Measurements from ENCODE around the gene GTF2E1.
"Not testable (repeated sequence)": the region's sequence is repeated elsewhere in the genome, so short reads cannot be mapped to it uniquely, and the experiment has no call there.

Gene GTF2E1

DNA sequence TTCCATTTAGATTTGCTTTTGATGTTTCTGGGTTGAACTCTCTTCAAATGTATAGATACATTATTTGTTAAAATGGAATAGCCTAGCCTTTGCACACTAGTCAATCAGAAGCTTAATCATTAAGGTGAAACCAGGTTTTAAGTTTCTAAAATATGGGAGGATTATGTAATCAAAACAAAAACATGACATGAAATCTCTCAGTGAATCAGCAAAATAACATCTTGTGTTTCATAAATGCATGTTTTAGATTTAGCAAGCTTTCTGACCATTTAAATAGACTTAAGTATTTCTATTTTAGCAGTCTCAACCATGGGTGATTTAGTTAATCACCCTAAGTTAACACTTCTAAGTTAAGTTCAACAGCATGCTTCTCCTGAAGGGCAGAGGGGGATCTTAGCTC lies 11.3 kb downstream of the GTF2E1 start:
- no peak for DNase-seq

DNA sequence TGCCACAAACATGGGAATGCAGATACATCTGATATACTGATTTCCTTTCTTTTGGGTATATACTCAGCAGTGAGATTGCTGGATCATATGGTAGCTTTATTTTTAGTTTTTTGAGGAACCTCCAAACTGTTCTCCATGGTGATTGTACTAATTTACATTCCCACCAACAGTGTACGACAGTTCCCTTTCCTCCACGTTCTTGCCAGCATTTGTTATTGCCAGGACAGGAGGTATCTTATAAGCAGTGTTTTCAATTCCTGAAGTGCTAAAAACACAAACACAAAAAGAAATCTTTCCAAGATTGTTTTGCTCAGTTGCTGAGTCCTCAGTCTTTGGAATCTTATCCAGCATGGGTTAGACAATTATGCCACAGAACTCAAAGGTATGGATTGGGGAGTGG lies 13.5 kb downstream of the GTF2E1 start:
- no peak for DNase-seq

DNA sequence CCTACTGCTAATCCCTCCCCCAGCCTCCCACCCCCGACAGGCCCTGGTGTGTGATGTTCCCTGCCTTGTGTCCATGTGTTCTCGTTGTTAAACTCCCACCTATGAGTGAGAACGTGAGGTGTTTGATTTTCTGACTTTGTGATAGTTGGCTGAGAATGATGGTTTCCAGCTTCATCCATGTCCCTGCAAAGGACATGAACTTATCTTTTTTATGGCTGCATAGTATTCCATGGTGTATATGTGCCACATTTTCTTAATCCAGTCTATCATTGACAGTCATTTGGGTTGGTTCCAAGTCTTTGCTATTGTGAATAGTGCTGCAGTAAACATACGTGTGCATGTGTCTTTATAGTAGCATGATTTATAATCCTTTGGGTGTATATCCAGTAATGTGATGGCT lies 16.0 kb downstream of the GTF2E1 start:
- not testable (repeated sequence) for DNase-seq

DNA sequence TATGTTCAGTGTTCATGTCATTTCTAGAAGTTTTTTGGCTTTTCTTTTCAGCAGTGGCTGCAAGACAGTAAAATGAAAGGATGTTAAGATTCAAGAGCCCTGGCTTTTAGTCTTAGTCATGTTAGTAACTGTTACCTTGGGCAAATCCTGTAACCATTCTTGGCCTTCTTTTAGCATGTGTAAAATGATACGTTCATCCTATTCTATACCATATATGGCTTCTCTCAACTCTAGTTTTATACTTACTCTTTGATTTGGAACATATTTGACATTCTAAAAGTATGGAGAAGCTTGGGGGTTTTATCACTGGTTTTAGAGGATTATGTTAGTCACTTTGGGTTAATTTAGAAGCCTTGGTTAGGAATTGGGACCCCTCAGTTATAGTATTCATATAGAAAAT lies 20.1 kb downstream of the GTF2E1 start:
- no peak for DNase-seq

DNA sequence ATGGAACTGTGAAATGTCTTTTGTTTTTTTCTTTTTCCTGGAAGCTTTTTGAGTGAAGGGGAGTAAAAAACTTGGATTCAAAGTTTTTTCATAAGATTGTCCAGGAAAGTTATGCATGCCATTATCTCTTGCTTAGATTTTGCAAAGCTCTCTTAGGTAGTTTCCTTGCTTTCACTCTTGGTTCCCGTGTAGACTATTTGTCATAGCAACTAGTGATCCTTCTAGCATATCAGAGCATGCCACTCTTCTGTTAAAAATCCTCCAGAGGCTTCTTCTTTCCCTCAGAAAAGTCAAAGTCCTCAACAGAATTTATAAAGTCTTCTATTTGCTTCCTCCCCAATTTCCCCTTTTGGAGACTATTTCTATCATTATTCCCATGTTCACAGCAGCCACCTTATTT lies 21.1 kb downstream of the GTF2E1 start:
- DNase-seq: no peak

DNA sequence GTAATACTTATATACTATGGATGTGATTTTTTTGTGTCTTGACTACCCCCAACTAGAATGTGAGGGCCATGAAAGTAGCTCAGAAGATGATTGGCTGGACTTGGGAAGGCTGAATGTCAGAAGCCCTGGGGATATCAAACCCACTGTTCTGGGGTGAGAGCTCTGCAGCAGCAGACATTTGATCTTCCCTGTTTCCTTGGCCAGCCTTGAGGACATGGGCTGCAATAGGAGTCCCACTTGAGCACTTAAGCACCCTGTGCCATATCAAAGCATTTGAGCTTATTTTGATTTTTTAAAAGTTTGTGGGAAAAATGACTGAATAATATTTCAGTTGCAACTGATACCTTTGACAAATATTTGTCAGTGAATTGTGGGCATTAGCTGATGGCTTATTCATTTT lies 21.7 kb downstream of the GTF2E1 start:
- no peak for DNase-seq

DNA sequence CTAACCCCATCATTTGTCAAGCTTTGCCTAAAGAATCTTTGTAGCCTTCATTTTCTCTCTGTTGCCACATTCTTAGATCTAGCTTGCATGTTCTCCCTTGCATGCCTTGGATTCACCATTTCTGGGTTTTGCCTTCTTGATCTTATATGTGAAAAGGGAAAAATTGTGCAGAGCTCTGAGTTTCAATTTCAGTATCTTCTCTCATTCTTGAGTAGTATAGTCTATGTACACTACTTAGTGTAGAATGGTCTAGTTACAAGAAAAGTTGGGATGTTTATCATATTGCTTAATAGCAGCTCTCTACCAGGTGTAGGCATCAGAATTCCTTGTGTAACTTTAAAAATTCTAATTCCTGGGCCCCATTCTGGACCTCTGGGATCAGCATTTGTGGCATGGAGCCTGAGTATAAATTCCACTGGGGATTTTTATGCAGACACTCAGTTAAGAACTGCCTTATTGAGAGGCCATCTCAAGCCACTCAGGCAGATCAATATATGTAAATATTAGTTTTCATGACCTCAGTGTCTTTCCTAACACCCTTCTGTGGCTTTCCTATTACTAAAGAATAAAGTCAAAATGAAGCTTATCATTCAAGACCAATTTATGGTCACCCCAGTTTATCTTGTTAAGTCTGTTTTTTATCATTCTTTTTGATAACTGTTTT lies 23.4 kb downstream of the GTF2E1 start:
- DNase-seq: no peak

DNA sequence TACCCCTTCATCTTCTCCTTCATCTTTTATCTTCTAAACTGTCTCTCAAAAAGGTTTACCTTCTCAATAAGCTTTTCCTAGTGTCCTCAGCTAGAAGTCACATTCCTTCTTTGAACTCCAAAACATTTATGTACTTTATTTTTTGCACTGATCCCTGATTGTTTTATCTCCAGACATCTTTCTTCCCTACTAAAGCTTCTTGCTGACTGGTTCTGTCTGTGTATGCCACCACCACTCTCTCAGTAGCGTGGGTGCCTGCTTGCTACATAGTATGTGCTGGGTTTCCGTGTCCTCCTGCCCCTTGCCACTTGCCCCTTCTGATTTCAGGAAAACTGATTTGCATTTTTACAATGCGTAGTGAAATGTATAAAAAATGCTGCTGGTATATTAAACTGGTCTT lies 24.0 kb downstream of the GTF2E1 start:
- no peak for DNase-seq

DNA sequence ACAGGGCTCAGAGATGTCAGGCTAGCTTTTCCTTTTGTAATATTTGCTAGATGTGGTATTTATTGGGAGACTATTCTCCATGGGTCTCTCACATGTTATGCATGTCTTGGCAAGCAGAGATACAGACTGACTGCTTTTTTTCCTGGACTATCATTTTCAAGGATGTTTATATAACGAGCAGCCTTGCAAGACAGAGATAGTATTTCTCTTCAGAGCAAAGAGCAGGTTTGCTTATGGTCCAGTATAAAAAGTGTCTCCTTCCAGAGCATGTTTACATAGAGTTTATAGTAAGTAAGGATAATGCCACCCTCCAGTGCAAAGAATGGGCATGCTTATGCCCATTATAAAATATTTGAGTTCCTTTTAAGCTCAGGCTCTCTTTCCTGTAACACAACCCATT lies 24.6 kb downstream of the GTF2E1 start:
- DNase-seq: no peak

DNA sequence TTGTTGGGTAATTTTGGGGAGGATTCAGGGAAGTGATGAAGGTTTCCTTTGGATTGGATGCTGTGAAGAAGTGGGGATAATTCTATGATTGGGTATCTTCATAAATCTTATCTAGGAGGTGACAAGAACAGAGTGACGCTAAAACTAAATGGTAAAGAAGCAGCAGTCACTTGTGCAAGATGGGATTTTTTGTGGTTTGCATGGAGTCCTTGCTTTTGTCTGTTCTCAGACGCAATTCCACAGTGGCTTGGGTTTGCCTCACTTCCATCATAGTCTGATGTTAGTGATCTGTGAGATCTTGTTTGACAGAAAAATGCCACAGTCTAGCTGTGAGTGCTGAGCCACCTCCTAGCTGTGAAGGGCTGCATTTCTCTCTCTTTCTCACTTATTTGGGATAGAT lies 26.9 kb downstream of the GTF2E1 start:
- no peak for DNase-seq

DNA sequence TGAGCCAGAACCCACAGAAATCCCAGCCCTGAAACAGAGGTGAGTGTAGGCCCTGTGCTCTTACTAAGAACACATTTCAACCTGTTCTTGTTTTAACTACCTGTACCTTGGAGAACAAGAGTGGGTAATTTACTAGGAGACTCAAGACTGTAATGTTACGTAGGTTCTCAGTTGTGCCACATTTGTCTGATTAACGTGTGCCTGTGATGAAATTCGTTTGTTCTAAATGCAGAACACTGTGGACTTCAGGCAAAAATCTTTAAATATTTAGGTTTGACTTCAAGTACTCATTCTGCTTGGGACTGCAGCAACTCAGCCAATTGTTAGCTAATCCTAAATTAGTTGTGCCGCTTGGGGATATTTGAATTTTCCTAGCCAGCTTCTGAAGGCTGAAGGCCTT lies 28.3 kb downstream of the GTF2E1 start:
- no peak for DNase-seq

DNA sequence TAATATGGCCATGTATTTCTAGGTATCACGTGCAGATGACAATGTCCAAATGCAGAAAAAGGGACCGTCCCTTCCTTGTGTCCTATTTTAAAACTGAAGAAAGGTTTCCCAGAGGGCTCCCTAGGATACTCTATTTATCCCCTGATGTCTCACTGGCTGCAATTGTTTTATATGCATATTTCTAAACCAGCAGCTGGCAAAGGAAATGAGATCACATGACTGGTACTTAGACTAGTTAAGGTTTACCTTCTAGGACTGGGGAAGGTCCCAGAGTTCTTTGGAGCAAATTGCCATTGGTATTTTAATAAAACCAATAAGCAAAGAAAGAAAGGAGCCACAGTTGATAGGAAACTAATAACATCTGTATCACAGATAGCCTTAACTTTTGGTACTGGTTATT lies 29.5 kb downstream of the GTF2E1 start:
- DNase-seq: no peak

DNA sequence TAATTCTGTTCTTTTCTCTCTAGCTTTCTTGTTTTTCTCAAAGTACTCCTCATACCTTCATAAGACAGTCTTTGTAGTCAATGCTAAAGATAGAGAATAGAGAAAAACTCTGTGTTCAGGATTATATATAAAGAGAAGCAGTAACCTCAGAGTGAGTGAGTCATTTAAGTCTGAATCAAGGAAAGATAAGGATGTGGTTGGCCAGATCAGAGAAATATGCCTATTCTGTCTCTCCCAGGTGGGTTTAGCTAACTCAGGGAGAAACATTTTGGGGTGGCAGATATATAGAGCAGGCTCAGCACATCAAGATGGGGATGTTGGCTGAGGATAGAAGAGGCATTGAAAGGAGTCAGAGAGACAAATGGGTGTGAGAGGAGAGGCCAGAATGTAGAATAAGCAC lies 31.4 kb downstream of the GTF2E1 start:
- DNase-seq: no peak

DNA sequence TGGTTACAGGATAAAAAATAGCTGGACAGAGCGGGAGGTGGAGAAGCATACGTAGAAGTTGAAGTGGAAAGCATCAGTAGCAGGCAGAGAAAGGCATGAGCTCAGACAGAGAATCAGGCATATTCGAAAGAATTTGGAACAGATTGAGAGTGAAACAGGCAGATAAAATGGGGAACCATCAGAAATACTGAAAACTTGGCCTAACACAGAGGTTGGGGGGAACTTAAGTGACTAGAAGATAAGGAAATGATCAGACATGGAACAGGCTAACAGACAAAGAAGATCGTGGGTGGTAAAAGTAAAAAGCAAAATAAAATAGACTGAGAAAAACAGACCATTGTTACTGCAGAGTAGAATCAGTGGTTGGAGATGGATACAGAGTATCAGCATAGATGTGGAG lies 32.9 kb downstream of the GTF2E1 start:
- no peak for DNase-seq

DNA sequence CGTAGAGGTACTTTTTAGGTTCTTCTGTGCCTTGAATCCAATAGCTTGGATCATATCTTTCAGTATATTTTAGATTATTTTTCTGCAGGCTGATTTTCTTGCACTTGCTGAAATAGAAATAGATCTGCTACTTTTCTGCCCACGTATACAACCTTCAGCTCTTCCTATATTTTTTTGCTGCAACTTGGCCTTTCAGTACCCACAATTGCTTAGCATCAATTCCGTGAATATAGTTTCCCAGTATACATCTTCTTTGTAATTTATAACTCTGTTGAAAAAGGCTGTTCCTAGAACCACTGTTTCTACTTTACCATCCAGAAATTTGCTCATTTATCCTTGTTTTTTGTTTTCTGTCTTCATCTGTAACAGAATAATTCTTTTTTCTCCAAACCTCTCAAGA lies 36.2 kb downstream of the GTF2E1 start:
- no peak for DNase-seq

DNA sequence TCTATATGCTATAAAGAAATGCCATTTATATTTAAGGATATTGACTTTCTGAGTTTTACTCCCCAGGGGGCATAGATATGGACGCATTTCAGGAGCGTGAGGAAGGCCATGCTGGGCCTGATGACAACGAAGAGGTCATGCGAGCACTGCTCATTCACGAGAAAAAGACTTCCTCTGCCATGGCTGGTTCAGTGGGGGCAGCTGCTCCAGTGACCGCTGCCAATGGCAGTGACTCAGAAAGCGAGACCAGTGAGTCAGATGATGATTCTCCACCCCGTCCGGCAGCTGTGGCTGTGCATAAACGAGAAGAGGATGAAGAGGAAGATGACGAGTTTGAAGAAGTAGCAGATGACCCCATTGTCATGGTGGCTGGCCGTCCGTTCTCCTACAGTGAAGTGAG lies 38.4 kb downstream of the GTF2E1 start:
- no peak for DNase-seq

DNA sequence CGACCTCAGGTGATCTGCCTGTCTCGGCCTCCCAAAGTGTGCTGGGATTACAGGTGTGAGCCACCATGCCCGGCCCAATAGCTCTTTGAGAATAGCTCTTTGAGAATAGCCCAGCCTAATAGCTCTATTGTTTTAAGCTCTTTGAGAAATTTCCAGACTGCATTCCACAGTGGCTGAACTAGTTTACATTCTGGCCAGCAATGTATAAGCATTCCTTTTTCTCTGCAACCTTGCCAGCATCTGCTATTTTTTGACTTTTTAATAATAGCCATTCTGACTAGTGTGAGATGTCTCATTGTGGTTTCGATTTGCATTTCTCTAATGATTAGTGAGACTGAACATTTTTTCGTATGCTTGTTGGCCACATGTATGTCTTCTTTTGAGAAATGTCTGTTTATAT lies 43.3 kb downstream of the GTF2E1 start:
- DNase-seq: not testable (repeated sequence)

DNA sequence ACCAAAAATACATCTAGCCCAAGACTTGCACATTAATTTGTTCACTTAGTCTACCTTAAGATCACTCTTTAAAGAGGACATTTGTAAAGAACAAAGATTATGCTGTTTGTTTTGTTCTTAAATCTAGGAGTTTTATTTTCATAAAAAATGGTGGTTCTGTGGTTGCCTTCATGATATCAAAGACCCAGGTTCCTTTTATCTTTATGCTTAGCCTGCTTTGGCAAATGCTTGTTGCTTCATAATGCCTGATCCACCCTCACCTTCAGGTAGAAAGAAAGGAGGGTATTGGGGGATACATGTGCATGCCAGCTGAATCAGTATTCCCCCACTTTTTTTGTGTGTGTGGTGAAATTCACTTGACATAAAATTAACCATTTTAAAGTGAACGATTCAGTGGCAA lies 48.5 kb downstream of the GTF2E1 start:
- no peak for DNase-seq

DNA sequence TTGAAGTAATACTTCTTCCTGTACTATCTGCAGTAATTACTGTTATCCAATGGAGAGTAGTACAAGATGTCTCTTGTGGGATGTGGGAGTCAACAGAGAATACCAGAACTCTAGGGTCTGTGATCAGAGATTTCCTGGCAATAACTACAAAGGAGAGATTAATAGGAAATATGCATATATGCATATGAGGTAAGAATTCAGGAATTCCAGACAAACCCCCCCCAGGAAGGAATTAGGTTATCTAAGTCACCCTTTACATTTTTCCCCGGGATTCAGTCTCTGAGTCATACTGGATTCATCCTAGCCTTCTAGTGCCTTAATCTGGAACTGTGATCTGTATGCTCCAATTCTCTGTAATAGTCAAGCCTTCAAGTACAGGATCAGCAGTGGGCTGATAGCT lies 49.4 kb downstream of the GTF2E1 start:
- DNase-seq: no peak

DNA sequence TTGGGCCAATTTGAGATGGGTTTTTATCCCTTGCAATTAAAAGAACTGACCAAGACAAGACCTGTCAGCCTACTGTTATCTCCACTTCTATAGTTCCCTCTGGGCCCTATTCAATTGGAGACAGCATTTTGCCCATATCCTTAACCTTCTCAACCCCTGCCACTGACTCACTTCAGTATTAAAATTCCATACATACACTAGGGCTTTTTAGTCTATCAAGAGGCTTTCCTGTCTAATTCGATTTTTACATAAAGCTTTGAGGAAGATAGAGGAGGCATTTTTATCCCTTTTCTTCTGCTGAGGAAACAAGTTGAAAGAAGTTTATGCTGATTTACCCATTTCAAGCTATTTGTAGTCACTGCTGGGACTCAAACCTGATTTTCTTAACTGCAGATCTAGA lies 51.1 kb downstream of the GTF2E1 start:
- no peak for DNase-seq

DNA sequence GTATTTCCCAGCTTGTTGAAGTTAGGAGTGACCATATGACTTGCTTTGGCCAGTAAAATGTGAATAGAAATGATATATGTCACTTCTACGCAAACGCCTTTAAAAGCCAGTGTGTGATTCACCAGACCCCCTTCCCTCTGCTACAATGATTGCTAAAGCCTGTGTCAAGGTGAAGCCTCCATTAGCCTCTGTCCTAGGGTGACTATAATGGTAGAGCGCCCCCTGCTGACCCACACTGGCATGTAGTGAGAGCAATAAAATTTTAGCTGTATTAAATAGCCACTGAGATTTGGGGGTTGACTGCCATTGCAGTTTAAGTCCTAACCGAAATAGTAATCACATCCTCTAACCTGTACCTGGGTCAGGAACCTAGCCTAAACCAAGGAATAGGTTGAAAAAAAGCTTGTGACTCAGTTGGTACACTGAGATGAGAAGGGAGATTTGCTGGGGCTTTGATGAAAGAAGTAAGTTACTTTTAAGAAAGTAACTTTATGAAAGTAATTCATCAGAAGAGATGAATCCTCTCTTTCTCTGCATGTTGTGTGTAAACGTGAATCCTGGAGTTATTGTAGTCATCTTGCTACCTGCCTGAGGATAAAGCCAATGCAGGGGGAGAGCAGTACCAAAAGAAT lies 52.6 kb downstream of the GTF2E1 start:
- DNase-seq: peak; percentile 33

DNA sequence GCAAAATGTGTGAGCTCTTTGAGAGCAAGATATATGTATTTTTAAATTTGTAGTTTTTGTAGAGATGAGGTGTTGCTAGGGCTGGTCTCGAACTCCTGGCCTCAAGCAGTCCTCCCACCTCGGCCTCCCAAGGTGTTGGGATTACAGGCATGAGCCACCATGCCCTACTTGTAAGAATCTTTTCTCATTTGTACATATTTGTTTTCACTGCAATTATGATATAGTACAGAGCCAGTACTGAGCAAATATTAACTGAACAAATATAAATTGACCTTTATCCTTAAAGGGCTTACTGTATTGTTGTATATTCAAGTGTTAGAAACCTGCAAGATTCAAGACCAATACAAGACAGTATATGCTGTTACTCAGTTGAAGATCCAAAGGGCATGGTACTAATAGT lies 53.4 kb downstream of the GTF2E1 start:
- DNase-seq: no peak

DNA sequence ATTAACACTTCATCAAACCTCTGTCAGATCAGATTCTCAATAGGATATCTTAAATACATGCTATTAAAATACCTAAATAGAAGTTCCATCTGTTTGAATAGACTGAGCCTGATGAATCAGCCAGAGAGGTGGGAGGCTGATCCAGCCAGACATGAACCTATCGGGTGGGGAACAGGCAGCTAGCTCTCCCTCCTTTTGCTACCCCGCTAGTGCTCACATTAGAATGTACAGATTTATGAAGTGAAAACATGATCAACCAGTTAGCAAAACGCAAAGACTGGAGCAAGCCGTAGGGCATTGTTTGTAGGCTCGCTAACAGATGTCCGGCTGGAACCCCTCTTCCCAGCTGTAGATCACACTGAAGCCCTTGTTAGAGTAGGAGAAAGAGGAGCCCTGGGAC lies 54.4 kb downstream of the GTF2E1 start:
- DNase-seq: no peak

DNA sequence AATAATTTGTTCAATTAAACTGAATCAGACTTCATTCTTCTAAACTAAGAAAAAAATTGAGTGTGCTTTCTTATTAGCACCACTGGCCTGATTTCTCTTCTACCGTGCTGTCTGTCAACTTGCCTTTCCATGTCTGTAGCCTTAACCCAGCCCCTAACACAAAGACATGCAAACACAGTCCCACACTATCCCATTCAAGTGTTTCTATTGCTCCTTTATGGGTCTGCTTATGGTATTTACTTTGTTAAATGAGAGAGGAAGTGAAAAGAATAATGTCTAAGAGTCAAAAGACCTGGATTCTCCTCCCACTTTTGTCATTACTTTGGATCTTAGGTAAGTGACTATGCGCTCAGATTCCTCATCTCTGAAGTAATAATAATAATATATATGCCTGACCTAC lies 55.3 kb downstream of the GTF2E1 start:
- no peak for DNase-seq

DNA sequence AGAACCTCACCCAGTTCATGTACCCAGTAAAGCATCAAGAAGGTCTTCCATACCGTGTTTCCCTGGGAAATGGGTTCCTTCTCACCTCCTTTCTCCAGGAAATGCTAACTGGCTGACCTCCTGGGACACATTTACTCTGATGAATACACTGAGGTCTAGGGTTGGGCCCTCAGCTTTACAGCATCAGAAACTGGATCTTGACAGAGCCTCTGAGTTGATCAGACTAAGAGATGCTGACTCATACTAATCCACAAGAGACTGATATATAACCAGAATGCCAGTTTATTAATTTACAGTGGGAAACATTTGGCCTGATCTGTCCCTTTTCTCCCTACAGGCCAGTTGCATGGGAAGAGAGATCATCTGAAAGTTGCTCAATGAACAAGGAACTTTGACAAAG lies 55.8 kb downstream of the GTF2E1 start:
- DNase-seq: no peak
